Measurements from ENCODE around the gene MRPL39.

DNA sequence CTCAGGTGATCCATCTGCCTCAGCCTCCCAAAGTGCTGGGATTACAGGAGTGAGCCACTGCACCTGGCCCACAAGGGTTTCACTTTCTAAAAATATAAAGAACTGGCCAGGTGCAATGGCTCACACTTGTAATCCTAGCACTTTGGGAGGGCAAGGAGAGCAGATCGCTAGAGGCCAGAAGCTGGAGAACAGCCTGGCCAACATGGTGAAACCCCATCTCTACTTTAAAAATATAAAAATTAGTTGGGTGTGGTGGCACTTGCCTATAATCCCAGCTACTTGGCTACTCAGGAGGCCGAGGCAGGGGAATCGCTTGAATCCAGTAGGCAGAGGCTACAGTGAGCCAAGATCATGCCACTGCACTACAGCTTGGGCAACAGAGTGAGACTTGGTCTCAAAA lies 25.7 kb downstream of the MRPL39 start:
- TF ChIP-seq PPARA (CRISPR knock-in tag; IDR thresholded peaks at IDR 0.05; ENCODE audit: borderline replicate concordance): no peak
- TF ChIP-seq ESRRG (CRISPR knock-in tag; IDR thresholded peaks at IDR 0.05): no peak
- TF ChIP-seq ZC3H10 (CRISPR knock-in tag; IDR thresholded peaks at IDR 0.05): no peak
- no peak for TF ChIP-seq ZNF8 (CRISPR knock-in tag; IDR thresholded peaks at IDR 0.05)
- no peak for TF ChIP-seq ARNTL (CRISPR knock-in tag; IDR thresholded peaks at IDR 0.05; ENCODE audit: borderline replicate concordance, low read depth)
- TF ChIP-seq POU6F1 (CRISPR knock-in tag; IDR thresholded peaks at IDR 0.05; ENCODE audit: borderline replicate concordance, low read depth): no peak
- no peak for TF ChIP-seq ISL1 (CRISPR knock-in tag; IDR thresholded peaks at IDR 0.05)
- no peak for TF ChIP-seq ZFP30 (CRISPR knock-in tag; IDR thresholded peaks at IDR 0.05)
- TF ChIP-seq RARB (CRISPR knock-in tag; IDR thresholded peaks at IDR 0.05): no peak
- TF ChIP-seq, protein P1, sequence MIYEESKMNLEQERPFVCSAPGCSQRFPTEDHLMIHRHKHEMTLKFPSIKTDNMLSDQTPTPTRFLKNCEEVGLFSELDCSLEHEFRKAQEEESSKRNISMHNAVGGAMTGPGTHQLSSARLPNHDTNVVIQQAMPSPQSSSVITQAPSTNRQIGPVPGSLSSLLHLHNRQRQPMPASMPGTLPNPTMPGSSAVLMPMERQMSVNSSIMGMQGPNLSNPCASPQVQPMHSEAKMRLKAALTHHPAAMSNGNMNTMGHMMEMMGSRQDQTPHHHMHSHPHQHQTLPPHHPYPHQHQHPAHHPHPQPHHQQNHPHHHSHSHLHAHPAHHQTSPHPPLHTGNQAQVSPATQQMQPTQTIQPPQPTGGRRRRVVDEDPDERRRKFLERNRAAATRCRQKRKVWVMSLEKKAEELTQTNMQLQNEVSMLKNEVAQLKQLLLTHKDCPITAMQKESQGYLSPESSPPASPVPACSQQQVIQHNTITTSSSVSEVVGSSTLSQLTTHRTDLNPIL (CRISPR knock-in tag; IDR thresholded peaks at IDR 0.05; ENCODE audit: low read depth): no peak
- no peak for TF ChIP-seq OSR1 (CRISPR knock-in tag; IDR thresholded peaks at IDR 0.05)
- TF ChIP-seq CSDC2 (CRISPR knock-in tag; IDR thresholded peaks at IDR 0.05): no peak

Measured in SK-N-SH treated with all-trans-retinoic acid at 6 μM for 48 hours (cell line).